T47D (cell line): ENCODE results near the gene PAXIP1.
"Not testable (repeated sequence)": the region's sequence is repeated elsewhere in the genome, so short reads cannot be mapped to it uniquely, and the experiment has no call there.

Source experiments
- DNase-seq, 2 experiments: peaks; one replicate each; pipeline versions ENCODE4 v3.0.0 to v3.0.0-alpha.2; 2011 to 2012; ENCODE audit warnings: low read depth in 1 of 2, low spot score in 1 of 2
- JUND ChIP-seq: IDR thresholded peaks from 2 replicates; pipeline ENCODE4 v1.6.1; 2012; ENCODE audit warnings: low read depth
- in situ Hi-C: cut with HindIII; loops from 2 replicates; pipeline ENCODE4 v1.10.0; 2016; ENCODE audit warnings: low sequenced_read_pairs, low pct_unique_long_range_greater_than_20kb

The PAXIP1 gene

GRCh38 chr7:155003092-155003375 is at the start of gene PAXIP1:
PAXIP1 (minus strand) TSS chr7:155003124; CDS start chr7:155002929, 195 bp downstream.
- in situ Hi-C loops: no loop called here
- no peak for TF ChIP-seq JUND
- peak; percentile 47 to 71 for DNase-seq

- in situ Hi-C loops: no loop called here
- no peak for DNase-seq
- no peak for TF ChIP-seq JUND
Observed at GRCh38 chr7:155051355-155051754, 48.4 kb upstream of the PAXIP1 start.

GRCh38 chr7:155048006-155048405 is 45.1 kb upstream of the PAXIP1 start:
- DNase-seq: no peak
- in situ Hi-C loops: no loop called here
- TF ChIP-seq JUND: no peak

GRCh38 chr7:155043756-155044155 is 40.8 kb upstream of the PAXIP1 start:
- no peak for DNase-seq
- in situ Hi-C loops: no loop called here
- no peak for TF ChIP-seq JUND

- in situ Hi-C loops: no loop called here
- no peak for DNase-seq
- TF ChIP-seq JUND: no peak
Observed at GRCh38 chr7:155038335-155038734, 35.4 kb upstream of the PAXIP1 start.

- DNase-seq, in situ Hi-C loops: not testable (repeated sequence)
Observed at GRCh38 chr7:155034495-155034894, 31.6 kb upstream of the PAXIP1 start.

- in situ Hi-C loops: no loop called here
- no peak for DNase-seq
- TF ChIP-seq JUND: no peak
Observed at GRCh38 chr7:155032978-155033377, 30.1 kb upstream of the PAXIP1 start.

- TF ChIP-seq JUND: no peak
- DNase-seq: no peak
- in situ Hi-C loops: no loop called here
Observed at GRCh38 chr7:155027879-155028278, 25.0 kb upstream of the PAXIP1 start.

- in situ Hi-C loops: no loop called here
- TF ChIP-seq JUND: no peak
- no peak for DNase-seq
Observed at GRCh38 chr7:155021699-155022145, 18.8 kb upstream of the PAXIP1 start.

GRCh38 chr7:155020996-155021395 is 18.1 kb upstream of the PAXIP1 start:
- DNase-seq: no peak
- TF ChIP-seq JUND: no peak
- in situ Hi-C loops: no loop called here

GRCh38 chr7:155017834-155018233 is 14.9 kb upstream of the PAXIP1 start:
- TF ChIP-seq JUND: no peak
- DNase-seq: no peak
- in situ Hi-C loops: no loop called here

- in situ Hi-C loops: no loop called here
- no peak for TF ChIP-seq JUND
- no peak for DNase-seq
Observed at GRCh38 chr7:155011086-155011485, 8.2 kb upstream of the PAXIP1 start.

GRCh38 chr7:155009570-155010157 is 6.7 kb upstream of the PAXIP1 start:
- in situ Hi-C loops: no loop called here
- no peak for TF ChIP-seq JUND
- DNase-seq: no peak

- TF ChIP-seq JUND: no peak
- in situ Hi-C loops: no loop called here
- DNase-seq: peak in 1 of 2 experiments; percentile 34
Observed at GRCh38 chr7:155007947-155008346, 5.0 kb upstream of the PAXIP1 start.
